ENCODE data around the gene CSNK2A3. TPM values are rescaled to one million over a fixed set of nuclear protein-coding genes. Genes with fewer than 3 reads are reported as not detected.

The CSNK2A3 gene
- total RNA-seq, 4 donors from 2014 or later: 0.51 to 4.5 (median 2.0) TPM

GRCh38 chr11:11335043-11335442, 18.0 kb downstream of the CSNK2A3 start:
- no peak for TF ChIP-seq CTCF (IDR thresholded peaks at IDR 0.05; ENCODE audit: low read depth)

DNA sequence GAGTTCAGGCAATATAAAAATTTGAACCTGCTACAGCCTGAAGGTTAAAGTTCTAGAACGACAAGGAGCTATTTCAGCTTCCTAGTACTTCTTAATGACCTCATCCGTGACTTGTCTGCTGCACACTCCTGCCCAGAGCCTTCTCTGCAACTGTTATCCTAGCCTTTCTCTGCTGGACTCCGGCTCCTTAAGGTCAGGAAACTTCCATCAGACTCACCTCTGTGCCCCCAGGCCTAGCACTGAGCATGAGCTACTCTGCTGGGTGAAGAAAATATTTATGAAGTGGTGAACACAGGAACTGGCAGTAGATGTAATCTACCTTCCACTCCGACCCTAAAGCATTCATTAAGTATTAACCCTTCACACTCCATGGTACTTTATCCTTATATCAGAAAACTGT, 18.4 kb downstream of the CSNK2A3 start:
- TF ChIP-seq CTCF (IDR thresholded peaks at IDR 0.05; ENCODE audit: low read depth): no peak

- no peak for TF ChIP-seq CTCF (IDR thresholded peaks at IDR 0.05; ENCODE audit: low read depth)
Measured at GRCh38 chr11:11332141-11332710, 20.8 kb downstream of the CSNK2A3 start.

GRCh38 chr11:11329062-11329806, 23.8 kb downstream of the CSNK2A3 start:
- no peak for TF ChIP-seq CTCF (IDR thresholded peaks at IDR 0.05; ENCODE audit: low read depth)

GRCh38 chr11:11324090-11324489, 29.0 kb downstream of the CSNK2A3 start:
- no peak for TF ChIP-seq CTCF (IDR thresholded peaks at IDR 0.05; ENCODE audit: low read depth)

DNA sequence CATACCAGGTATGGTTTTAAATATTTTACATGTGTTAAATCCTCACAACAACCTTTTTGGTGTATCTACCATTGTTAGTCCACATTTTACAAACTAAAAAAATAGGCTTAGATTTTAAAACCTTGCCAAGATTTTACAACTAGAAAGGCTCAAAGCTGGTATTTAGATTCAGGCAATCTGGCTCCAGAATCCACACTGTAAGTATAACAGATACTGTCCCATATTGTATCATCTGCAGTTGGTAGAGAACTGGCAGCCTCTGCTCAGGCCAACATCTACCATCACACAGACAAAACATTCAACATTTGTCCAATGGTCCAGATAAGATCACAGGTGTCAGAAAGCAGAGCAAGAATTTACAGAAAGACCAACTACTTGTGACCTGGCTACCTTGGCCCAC, 30.9 kb downstream of the CSNK2A3 start:
- TF ChIP-seq CTCF (IDR thresholded peaks at IDR 0.05; ENCODE audit: low read depth): no peak

DNA sequence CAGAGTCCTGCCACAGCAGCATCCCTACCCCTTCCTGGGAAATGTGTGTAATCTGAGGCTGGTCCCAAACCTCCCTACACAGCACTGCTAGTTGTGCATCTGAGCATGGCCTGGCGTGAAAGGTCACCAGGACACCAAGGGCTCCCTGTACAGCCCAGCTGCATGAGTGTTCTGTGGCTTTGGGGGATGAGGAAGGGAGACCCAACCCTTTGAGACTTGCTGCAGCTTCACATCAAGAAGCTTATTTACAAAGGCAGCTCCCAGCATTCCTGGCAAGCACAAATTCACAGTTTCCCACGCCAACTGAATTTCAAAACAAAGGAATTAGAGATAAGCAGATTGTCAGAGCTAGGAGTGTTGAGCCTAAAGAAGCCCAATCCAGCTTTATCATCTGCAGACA, 32.2 kb downstream of the CSNK2A3 start:
- TF ChIP-seq CTCF (IDR thresholded peaks at IDR 0.05; ENCODE audit: low read depth): no peak

Measured in subcutaneous adipose tissue (tissue), 4 donors.